Peyer's patch (tissue), 4 donors: ENCODE results near the gene SLC23A2.

ENCODE experiments used
- CTCF ChIP-seq, 6 experiments: fragments of 450-650 bp in 4 of 6; fragments of 200-600 bp in 2 of 6; sonication (generic) in 1 of 6; IDR thresholded peaks; one replicate each; pipeline ENCODE4 v1.5.1; 2017 to 2019; ENCODE audit warnings: antibody characterized with exemption in 6 of 6, mild to moderate bottlenecking in 3 of 6, moderate library complexity in 1 of 6
- POLR2A ChIP-seq, 2 donors: fragments of 450-650 bp; IDR thresholded peaks; one replicate each; pipeline ENCODE4 v1.5.1; 2017; ENCODE audit warnings: antibody characterized with exemption in 2 of 2, mild to moderate bottlenecking in 2 of 2, moderate library complexity in 2 of 2

DNA sequence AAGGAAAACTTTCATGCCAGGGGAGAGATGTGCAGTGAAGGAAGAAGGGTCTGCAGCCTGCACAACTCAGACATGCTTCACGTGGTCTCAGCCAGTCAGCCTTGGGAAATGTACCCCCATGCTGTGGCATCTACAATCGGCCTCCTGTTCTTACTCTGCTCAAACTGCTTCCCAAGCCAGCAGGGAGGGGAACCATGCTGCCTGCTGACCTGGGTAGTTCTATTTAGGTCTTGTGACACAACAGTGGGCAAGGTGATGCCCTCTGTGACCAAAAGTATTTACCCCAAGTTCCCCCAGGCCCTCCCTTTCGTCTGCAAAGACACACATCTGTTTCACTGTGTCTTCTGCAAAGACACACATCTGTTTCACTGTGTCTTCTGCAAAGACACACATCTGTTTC, 106.9 kb downstream of the SLC23A2 start:
- TF ChIP-seq CTCF (IDR thresholded peaks at IDR 0.05) (no peak), POLR2A (IDR thresholded peaks at IDR 0.05) (no peak)
